IMR-90 (cell line): ENCODE data around the gene OR2W3. TPM values are rescaled to one million over a fixed set of nuclear protein-coding genes. Genes with fewer than 3 reads are reported as not detected.

ENCODE experiments used
- ATAC-seq: fragments of 200-7000 bp; cut with Tn5 transposase; 2 replicates; pipeline ENCODE4 v1.9.1; 2020; ENCODE audit warnings: low read depth, mild to moderate bottlenecking, moderate library complexity
- BruUV-seq: library from RNA; stranded (reverse); fragments of 400-500 nt; replicated peaks from 2 replicates; lab custom pipeline; 2021; lab: Mats Ljungman, UMichigan
- CTCF ChIA-PET: fragments of 300-600 bp; formaldehyde crosslinking; extraction: SDS; loops from one replicate; lab custom pipeline; 2021; ENCODE audit warnings: antibody characterized with exemption; lab: Yijun Ruan, JAX
- POLR2A ChIA-PET: fragments of 300-600 bp; sonication (Branson Sonifier 250); formaldehyde crosslinking; loops from one replicate; lab custom pipeline; 2022; ENCODE audit warnings: antibody characterized with exemption; ENCODE audit not compliant: unreplicated experiment; lab: Charles Lee
- DNase-seq: peaks from one replicate; pipeline ENCODE4 v3.0.0; 2013
- H2AFZ ChIP-seq: replicated peaks from 2 replicates; pipeline ENCODE3; 2013; ENCODE audit warnings: low read length, mild to moderate bottlenecking; ENCODE audit not compliant: poor library complexity
- H2AK5ac ChIP-seq: 2 replicates; pipeline ENCODE4 v1.6.1; 2013; ENCODE audit warnings: low read depth, low read length, inconsistent platforms
- H2AK9ac ChIP-seq: replicated peaks from 2 replicates; pipeline ENCODE3; 2013; ENCODE audit warnings: mild to moderate bottlenecking, low read depth, low read length, moderate library complexity; ENCODE audit not compliant: poor library complexity
- H2BK120ac ChIP-seq: 2 replicates; pipeline ENCODE4 v1.6.1; 2013; ENCODE audit warnings: low read depth, low read length, inconsistent platforms
- H2BK15ac ChIP-seq: 3 replicates; pipeline ENCODE4 v1.6.1; 2013; ENCODE audit warnings: low read depth, low read length, inconsistent platforms
- H2BK20ac ChIP-seq: 2 replicates; pipeline ENCODE4 v1.6.1; 2013; ENCODE audit warnings: low read depth, mild to moderate bottlenecking, inconsistent platforms, low read length, moderate library complexity
- H2BK5ac ChIP-seq: 2 replicates; pipeline ENCODE4 v1.6.1; 2013; ENCODE audit warnings: mild to moderate bottlenecking, low read depth, low read length, inconsistent platforms; ENCODE audit not compliant: poor library complexity, severe bottlenecking
- H3K14ac ChIP-seq: replicated peaks from 2 replicates; pipeline ENCODE4 v1.6.1; 2013; ENCODE audit warnings: low read depth, low read length, inconsistent platforms
- H3K18ac ChIP-seq: 2 replicates; pipeline ENCODE4 v1.6.1; 2013; ENCODE audit warnings: low read depth, low read length, control low read depth
- H3K23ac ChIP-seq: 2 replicates; pipeline ENCODE4 v1.6.1; 2013; ENCODE audit warnings: low read depth, low read length, inconsistent platforms
- H3K27ac ChIP-seq: 2 replicates; pipeline ENCODE4 v1.5.1; 2013; ENCODE audit warnings: mild to moderate bottlenecking, control low read depth, low read length; ENCODE audit not compliant: insufficient read depth
- H3K27me3 ChIP-seq: 2 replicates; pipeline ENCODE4 v1.6.1; 2013; ENCODE audit warnings: low read length; ENCODE audit not compliant: control insufficient read depth, insufficient read depth
- H3K36me3 ChIP-seq: 2 replicates; pipeline ENCODE4 v1.6.1; 2013; ENCODE audit warnings: low read length, mixed read lengths; ENCODE audit not compliant: control insufficient read depth, insufficient read depth
- H3K4ac ChIP-seq: 2 replicates; pipeline ENCODE4 v1.6.1; 2013; ENCODE audit warnings: low read depth, low read length, inconsistent platforms
- H3K4me1 ChIP-seq: 2 replicates; pipeline ENCODE4 v1.6.1; 2013; ENCODE audit warnings: low read length, mixed read lengths; ENCODE audit not compliant: control insufficient read depth, insufficient read depth
- H3K4me2 ChIP-seq: 2 replicates; pipeline ENCODE4 v1.6.1; 2013; ENCODE audit warnings: low read depth, mild to moderate bottlenecking, control low read depth, low read length, moderate library complexity
- H3K4me3 ChIP-seq: 2 replicates; pipeline ENCODE4 v1.5.1; 2013; ENCODE audit warnings: low read depth, mild to moderate bottlenecking, control low read depth, low read length, moderate library complexity; ENCODE audit not compliant: insufficient read depth
- H3K56ac ChIP-seq: 2 replicates; pipeline ENCODE4 v1.6.1; 2013; ENCODE audit warnings: low read length, inconsistent platforms; ENCODE audit not compliant: insufficient read depth; ENCODE audit errors: extremely low read depth
- H3K79me1 ChIP-seq, 2 experiments: 2 replicates each; pipeline ENCODE4 v1.6.1; 2013; ENCODE audit warnings: low read length in 2 of 2, inconsistent platforms in 1 of 2, low read depth in 1 of 2
- H3K9ac ChIP-seq: 2 replicates; pipeline ENCODE4 v1.6.1; 2013; ENCODE audit warnings: low read depth, low read length, control low read depth
- H3K9me1 ChIP-seq: 2 replicates; pipeline ENCODE4 v1.6.1; 2013; ENCODE audit warnings: low read length, inconsistent platforms; ENCODE audit not compliant: insufficient read depth
- H3K9me3 ChIP-seq: 2 replicates; pipeline ENCODE4 v1.6.1; 2013; ENCODE audit warnings: low read length; ENCODE audit not compliant: control insufficient read depth, insufficient read depth
- H4K20me1 ChIP-seq: 2 replicates; pipeline ENCODE4 v1.6.1; 2013; ENCODE audit warnings: low read length, inconsistent platforms; ENCODE audit not compliant: insufficient read depth
- H4K5ac ChIP-seq: 2 replicates; pipeline ENCODE4 v1.6.1; 2013; ENCODE audit warnings: mild to moderate bottlenecking, low read depth, low read length, control low read depth
- H4K8ac ChIP-seq, 2 experiments: 2 replicates each; pipeline ENCODE4 v1.6.1; 2013; ENCODE audit warnings: low read depth in 2 of 2, low read length in 2 of 2, control low read depth in 1 of 2, inconsistent platforms in 1 of 2
- H4K91ac ChIP-seq: 2 replicates; pipeline ENCODE4 v1.6.1; 2013; ENCODE audit warnings: low read depth, low read length, inconsistent platforms; ENCODE audit not compliant: insufficient read depth
- BHLHE40 ChIP-seq: fragments of 150-350 bp; IDR thresholded peaks from 2 replicates; pipeline ENCODE4 v1.6.1; 2016; ENCODE audit warnings: mild to moderate bottlenecking, low read depth, low read length
- CEBPB ChIP-seq: IDR thresholded peaks from 2 replicates; pipeline ENCODE4 v1.6.1; 2012; ENCODE audit warnings: low read depth, low read length, improper control_type of control experiment
- CHD1 ChIP-seq: IDR thresholded peaks from 2 replicates; pipeline ENCODE4 v1.6.1; 2012; ENCODE audit warnings: low read depth, low read length, improper control_type of control experiment
- ELK1 ChIP-seq: fragments of 150-350 bp; IDR thresholded peaks from 2 replicates; pipeline ENCODE4 v1.6.1; 2016; ENCODE audit warnings: low read depth, mild to moderate bottlenecking, low read length, moderate library complexity, borderline replicate concordance
- FOS ChIP-seq: fragments of 150-350 bp; IDR thresholded peaks from 2 replicates; pipeline ENCODE4 v1.6.1; 2016; ENCODE audit warnings: low read depth, low read length
- MAFK ChIP-seq: IDR thresholded peaks from 2 replicates; pipeline ENCODE4 v1.6.1; 2012; ENCODE audit warnings: low read depth, low read length, improper control_type of control experiment
- MAZ ChIP-seq: IDR thresholded peaks from 2 replicates; pipeline ENCODE4 v1.6.1; 2012; ENCODE audit warnings: low read depth, mild to moderate bottlenecking, low read length, improper control_type of control experiment, moderate library complexity, borderline replicate concordance
- MXI1 ChIP-seq: IDR thresholded peaks from 2 replicates; pipeline ENCODE4 v1.6.1; 2012; ENCODE audit warnings: low read depth, mild to moderate bottlenecking, low read length, moderate library complexity, borderline replicate concordance
- NFE2L2 ChIP-seq: fragments of 150-350 bp; IDR thresholded peaks from 2 replicates; pipeline ENCODE4 v1.6.1; 2016; ENCODE audit warnings: low read depth, mild to moderate bottlenecking, low read length
- POLR2A ChIP-seq: IDR thresholded peaks from 2 replicates; pipeline ENCODE4 v1.6.1; 2012; ENCODE audit warnings: mild to moderate bottlenecking, low read depth, low read length
- RAD21 ChIP-seq: IDR thresholded peaks from 2 replicates; pipeline ENCODE4 v1.6.1; 2012; ENCODE audit warnings: low read length, improper control_type of control experiment
- RCOR1 ChIP-seq: IDR thresholded peaks from 2 replicates; pipeline ENCODE4 v1.6.1; 2012; ENCODE audit warnings: mild to moderate bottlenecking, low read length, improper control_type of control experiment; ENCODE audit not compliant: insufficient replicate concordance
- RFX5 ChIP-seq: IDR thresholded peaks from 2 replicates; pipeline ENCODE4 v1.8.0; 2012; ENCODE audit warnings: low read depth, mild to moderate bottlenecking, low read length, moderate library complexity
- SMC3 ChIP-seq: fragments of 150-350 bp; IDR thresholded peaks from 2 replicates; pipeline ENCODE4 v1.6.1; 2016; ENCODE audit warnings: low read depth, mild to moderate bottlenecking, antibody characterized with exemption, low read length, moderate library complexity
- USF2 ChIP-seq: fragments of 150-350 bp; IDR thresholded peaks from 2 replicates; pipeline ENCODE4 v1.6.1; 2017; ENCODE audit warnings: mild to moderate bottlenecking, antibody characterized with exemption, low read length, low read depth
- WGBS, 2 experiments: methylation state at CpG; one replicate each; pipeline versions ENCODE4 v1.1.5 to v1.1.7; 2013; ENCODE audit warnings: missing lambda C conversion rate in 2 of 2; ENCODE audit not compliant: insufficient read length in 1 of 2; ENCODE audit errors: extremely low coverage in 2 of 2; 5-methylcytosine and 5-hydroxymethylcytosine counted together
- dilution Hi-C: fragments of 300-500 bp; cut with HindIII; formaldehyde crosslinking; loops from one replicate; pipeline ENCODE4 v1.14.3; 2018; ENCODE audit warnings: low sequenced_read_pairs; ENCODE audit not compliant: unreplicated experiment
- in situ Hi-C: fragments of 300-500 bp; cut with MboI; formaldehyde crosslinking; loops from 3 replicates; pipeline ENCODE4 v1.14.3; 2019; ENCODE audit warnings: low sequenced_read_pairs, inconsistent platforms, mixed read lengths
- intact Hi-C: fragments of 100-400 bp; cut with micrococcal nuclease; formaldehyde crosslinking; loops from 2 replicates; pipeline ENCODE4 v1.10.0; 2022
- polyA plus RNA-seq, 3 experiments: library from polyadenylated mRNA; depleted of rRNA; stranded (reverse); fragments of >200 nt; gene quantifications; 2 replicates each; pipeline ENCODE4 v1.2.3, GENCODE V29; 2012; ENCODE audit warnings: low replicate concordance in 1 of 3
- total RNA-seq: library from RNA; depleted of rRNA; stranded (reverse); fragments of >200 nt; gene quantifications from 2 replicates; pipeline ENCODE4 v1.2.3, GENCODE V29; 2012
- TF ChIP-seq, protein P1 (sequence below): conservative IDR thresholded peaks from 2 replicates; pipeline ENCODE4 v1.5.1; 2012; ENCODE audit warnings: mild to moderate bottlenecking, low read depth, low read length, improper control_type of control experiment

OR2W3 gene
- total and polyA plus RNA-seq, 2 of the 4 experiments (the other 2 are of a cell fraction): 0.54 to 0.63 TPM

DNA sequence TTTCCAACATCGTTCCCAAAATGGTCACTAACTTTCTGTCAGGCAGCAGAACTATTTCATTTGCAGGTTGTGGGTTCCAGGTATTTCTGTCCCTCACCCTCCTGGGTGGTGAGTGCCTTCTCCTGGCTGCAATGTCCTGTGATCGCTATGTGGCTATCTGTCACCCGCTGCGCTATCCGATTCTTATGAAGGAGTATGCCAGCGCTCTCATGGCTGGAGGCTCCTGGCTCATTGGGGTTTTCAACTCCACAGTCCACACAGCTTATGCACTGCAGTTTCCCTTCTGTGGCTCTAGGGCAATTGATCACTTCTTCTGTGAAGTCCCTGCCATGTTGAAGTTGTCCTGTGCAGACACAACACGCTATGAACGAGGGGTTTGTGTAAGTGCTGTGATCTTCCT lies 38.6 kb downstream of the OR2W3 start:
- no peak overlapping the region for H3K4ac ChIP-seq
- intact Hi-C loops (no loop called here), in situ Hi-C loops (no loop called here), dilution Hi-C loops (no loop called here)
- no peak overlapping the region for H4K5ac ChIP-seq
- no peak overlapping the region for H2AK9ac ChIP-seq
- no peaks in the 10 kb centered on the region for H3K79me1 ChIP-seq
- H3K4me1 ChIP-seq: no peaks in the 10 kb centered on the region
- no peak overlapping the region for H3K4me3 ChIP-seq
- H3K56ac ChIP-seq: no peak overlapping the region
- no peak overlapping the region for H4K8ac ChIP-seq
- H3K36me3 ChIP-seq: no peaks in the 10 kb centered on the region
- no peaks in the 10 kb centered on the region for H3K9me1 ChIP-seq
- no peak overlapping the region for H3K14ac ChIP-seq
- H3K23ac ChIP-seq: no peak overlapping the region
- no peak overlapping the region for H2BK20ac ChIP-seq
- no peak for ATAC-seq
- ChIA-PET POLR2A (no interaction called here), CTCF (no interaction called here)
- WGBS, 2 experiments: no CpG with 5 or more reads among the region's 8 CpGs
- no peak overlapping the region for H3K18ac ChIP-seq
- H2AFZ ChIP-seq: no peak overlapping the region
- no peak overlapping the region for H2BK5ac ChIP-seq
- no peak overlapping the region for H2BK15ac ChIP-seq
- H2AK5ac ChIP-seq: no peak overlapping the region
- H2BK120ac ChIP-seq: no peak overlapping the region
- no peak for TF ChIP-seq MAZ
- no peak for TF ChIP-seq NFE2L2
- TF ChIP-seq CHD1: no peak
- TF ChIP-seq MAFK: no peak
- no peak for TF ChIP-seq CEBPB
- no peak for TF ChIP-seq MXI1
- TF ChIP-seq, protein P1, sequence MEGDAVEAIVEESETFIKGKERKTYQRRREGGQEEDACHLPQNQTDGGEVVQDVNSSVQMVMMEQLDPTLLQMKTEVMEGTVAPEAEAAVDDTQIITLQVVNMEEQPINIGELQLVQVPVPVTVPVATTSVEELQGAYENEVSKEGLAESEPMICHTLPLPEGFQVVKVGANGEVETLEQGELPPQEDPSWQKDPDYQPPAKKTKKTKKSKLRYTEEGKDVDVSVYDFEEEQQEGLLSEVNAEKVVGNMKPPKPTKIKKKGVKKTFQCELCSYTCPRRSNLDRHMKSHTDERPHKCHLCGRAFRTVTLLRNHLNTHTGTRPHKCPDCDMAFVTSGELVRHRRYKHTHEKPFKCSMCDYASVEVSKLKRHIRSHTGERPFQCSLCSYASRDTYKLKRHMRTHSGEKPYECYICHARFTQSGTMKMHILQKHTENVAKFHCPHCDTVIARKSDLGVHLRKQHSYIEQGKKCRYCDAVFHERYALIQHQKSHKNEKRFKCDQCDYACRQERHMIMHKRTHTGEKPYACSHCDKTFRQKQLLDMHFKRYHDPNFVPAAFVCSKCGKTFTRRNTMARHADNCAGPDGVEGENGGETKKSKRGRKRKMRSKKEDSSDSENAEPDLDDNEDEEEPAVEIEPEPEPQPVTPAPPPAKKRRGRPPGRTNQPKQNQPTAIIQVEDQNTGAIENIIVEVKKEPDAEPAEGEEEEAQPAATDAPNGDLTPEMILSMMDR: no peak
- no peak for TF ChIP-seq BHLHE40
- no peak for TF ChIP-seq RFX5
- TF ChIP-seq ELK1: no peak
- no peak for TF ChIP-seq RAD21
- no peak for TF ChIP-seq SMC3
- TF ChIP-seq POLR2A: no peak
- no peak for TF ChIP-seq FOS
- no peak for TF ChIP-seq USF2
- TF ChIP-seq RCOR1: no peak
- H3K4me2 ChIP-seq: no peak overlapping the region
- H3K27ac ChIP-seq: no peak overlapping the region
- H4K91ac ChIP-seq: no peak overlapping the region
- H3K9me3 ChIP-seq: peaks cover 15% of the 10 kb centered on the region; the same call in 1 of the 2 replicates
- BruUV-seq: no TSS peak
- H4K20me1 ChIP-seq: no peaks in the 10 kb centered on the region
- H3K27me3 ChIP-seq: no peaks in the 10 kb centered on the region
- H3K9ac ChIP-seq: no peak overlapping the region
- no peak for DNase-seq
